ENCODE data around the gene DPPA5. TPM values are rescaled to one million over a fixed set of nuclear protein-coding genes. Genes with fewer than 3 reads are reported as not detected.

DPPA5 gene
- total RNA-seq, 1 experiment from 2014 or later, result 1.2 TPM

GRCh38 chr6:73369563-73369962 lies 15.5 kb upstream of the DPPA5 start, which contains the start of gene OOEP:
Gene OOEP (minus strand): TSS chr6:73369897. CDS start chr6:73369792, 105 bp downstream.
- Histone ChIP-seq H4K8ac (replicated peaks; ENCODE audit: insufficient read length, low read depth, low read length) (no peak within 1 kb of the TSS), H4K5ac (ENCODE audit: insufficient read length, low read depth, low read length) (no peak within 1 kb of the TSS), H3K4me1 (ENCODE audit: insufficient read depth, low read length) (peaks cover 2% of the 10 kb centered on the region; the same call in 1 of the 2 replicates), H2BK15ac (ENCODE audit: low read depth, low read length) (no peak within 1 kb of the TSS), H3K4me2 (ENCODE audit: insufficient read depth, insufficient read length, low read length) (no peak within 1 kb of the TSS), H3K18ac (ENCODE audit: insufficient read length, low read depth, low read length) (no peak within 1 kb of the TSS), H2BK120ac (ENCODE audit: low read depth, low read length, poor library complexity, severe bottlenecking) (no peak within 1 kb of the TSS), H3K9me3 (ENCODE audit: control insufficient read depth, low read depth, low read length) (no peaks in the 10 kb centered on the region), H2BK20ac (ENCODE audit: low read depth, low read length, poor library complexity, severe bottlenecking) (no peak within 1 kb of the TSS), H3K79me2 (ENCODE audit: insufficient read depth, low read length) (no peaks in the 10 kb centered on the region), H3K27me3 (ENCODE audit: insufficient read depth, low read length) (no peaks in the 10 kb centered on the region), H3K27ac (ENCODE audit: insufficient read length, low read depth, low read length) (no peak within 1 kb of the TSS), H3K23ac (ENCODE audit: insufficient read length, low read depth, low read length) (no peak within 1 kb of the TSS), H3K56ac (ENCODE audit: insufficient read length, low read depth, low read length) (no peak within 1 kb of the TSS), H3K23me2 (ENCODE audit: insufficient read length, low read depth, low read length, poor library complexity, severe bottlenecking) (no peaks in the 10 kb centered on the region), H2AK5ac (ENCODE audit: insufficient read length, low read length) (no peak within 1 kb of the TSS), H3K9ac (ENCODE audit: extremely low read depth, insufficient read length, low read length) (no peak within 1 kb of the TSS), H3K4ac (ENCODE audit: low read depth, low read length) (no peak within 1 kb of the TSS), H2AFZ (ENCODE audit: low read length) (no peak within 1 kb of the TSS), H2BK12ac (ENCODE audit: insufficient read length, low read depth, low read length) (no peak within 1 kb of the TSS), H3K79me1 (ENCODE audit: insufficient read depth, low read depth, low read length, poor library complexity, severe bottlenecking) (no peaks in the 10 kb centered on the region), H3T11ph (ENCODE audit: low read length) (no peak within 1 kb of the TSS), H3K14ac (ENCODE audit: insufficient read depth, low read length) (no peak within 1 kb of the TSS; the same call in 1 of the 2 replicates), H4K20me1 (ENCODE audit: control insufficient read depth, insufficient read depth, insufficient read length) (no peaks in the 10 kb centered on the region), H4K91ac (ENCODE audit: insufficient read length, low read depth, low read length) (no peak within 1 kb of the TSS), H2BK5ac (ENCODE audit: insufficient read length, low read length) (no peak within 1 kb of the TSS)
- Mint-ChIP-seq H3K27me3 (ENCODE audit: low read depth) (peaks cover 2% of the 10 kb centered on the region; the same call in 1 of the 2 replicates), H3K4me1 (peaks cover 10 to 13% of the 10 kb centered on the region in 2 experiments), H3K36me3 (ENCODE audit: insufficient read depth in 1 of 3, low read depth in 3 of 3) (peaks cover 0 to 2% (median 0%) of the 10 kb centered on the region in 3 experiments; a peak in 2 of 7 replicates), H3K9me3 (peaks cover 0 to 14% of the 10 kb centered on the region in 2 experiments; a peak in 3 of 5 replicates), H3K4me3 (no peak within 1 kb of the TSS), H3K27ac (no peak within 1 kb of the TSS)
- DNase-seq, result no peak
- WGBS (ENCODE audit: extremely low coverage, insufficient read length, low lambda C conversion rate), result no CpG with 5 or more reads among the region's 36 CpGs
- no peak for TF ChIP-seq CTCF (conservative IDR thresholded peaks at IDR 0.05)
